Activated T-helper 1 cell treated with anti-CD3 and anti-CD28 coated beads, Interleukin-12 subunit alpha, Interleukin-12 subunit beta, Interleukin-2, Interleukin-4 antibody, amounts not matched to agents 30 ng/mL and 10 ng/mL and 1 ng/mL, durations not matched to agents 14 hours and 24 hours and 36 hours (primary cell): ENCODE results near the gene PPIF. TPM values are rescaled to one million over a fixed set of nuclear protein-coding genes. Genes with fewer than 3 reads are reported as not detected.
A peak's percentile ranks its signal among the peaks of the same experiment; 100 is the strongest.

Source experiments
- DNase-seq: peaks from one replicate; pipeline ENCODE4 v3.0.0; 2021; ENCODE audit warnings: low spot score
- H3K27ac Mint-ChIP-seq: one replicate; pipeline ENCODE4 v1.8.0; 2021; ENCODE audit warnings: mild to moderate bottlenecking, mixed read lengths
- H3K27me3 Mint-ChIP-seq: one replicate; pipeline ENCODE4 v1.8.0; 2022; ENCODE audit warnings: mild to moderate bottlenecking, moderate library complexity, mixed read lengths; ENCODE audit not compliant: insufficient read depth
- H3K36me3 Mint-ChIP-seq: one replicate; pipeline ENCODE4 v1.8.0; 2021; ENCODE audit warnings: low read depth, mixed read lengths
- H3K4me1 Mint-ChIP-seq: one replicate; pipeline ENCODE4 v1.8.0; 2021; ENCODE audit warnings: low read depth, mixed read lengths
- H3K4me3 Mint-ChIP-seq: one replicate; pipeline ENCODE4 v1.8.0; 2021; ENCODE audit warnings: mild to moderate bottlenecking, moderate library complexity, mixed read lengths
- H3K9me3 Mint-ChIP-seq: one replicate; pipeline ENCODE4 v1.8.0; 2021; ENCODE audit warnings: mixed read lengths
- intact Hi-C: fragments of 100-400 bp; cut with micrococcal nuclease; formaldehyde crosslinking; loops from one replicate; pipeline ENCODE4 v1.15.1; 2024
- total RNA-seq: library from RNA; stranded (reverse); gene quantifications from 2 replicates; pipeline ENCODE4 v1.2.3, GENCODE V29; 2022

The PPIF gene
- total RNA-seq, 1 donor from 2014 or later, result 155 TPM

GRCh38 chr10:79359816-79360498 is 12.7 kb downstream of the PPIF start:
- Mint-ChIP-seq H3K27ac (no peak overlapping the region), H3K27me3 (peaks cover 21% of the 10 kb centered on the region), H3K36me3 (peaks cover 22% of the 10 kb centered on the region), H3K4me1 (peaks cover 23% of the 10 kb centered on the region), H3K4me3 (no peak overlapping the region), H3K9me3 (no peaks in the 10 kb centered on the region)
- intact Hi-C loops, result no loop called here
- DNase-seq, result no peak

- no peaks in the 10 kb centered on the region for H3K9me3 Mint-ChIP-seq
- DNase-seq, result no peak
- intact Hi-C loops, result no loop called here
- peaks cover 16% of the 10 kb centered on the region for H3K4me1 Mint-ChIP-seq
- peaks cover 14% of the 10 kb centered on the region for H3K36me3 Mint-ChIP-seq
- peaks cover 26% of the 10 kb centered on the region for H3K27me3 Mint-ChIP-seq
- no peak overlapping the region for H3K27ac Mint-ChIP-seq
- H3K4me3 Mint-ChIP-seq, result no peak overlapping the region
Measured at GRCh38 chr10:79360499-79361342, 13.5 kb downstream of the PPIF start.

- H3K4me1 Mint-ChIP-seq, result peaks cover 9% of the 10 kb centered on the region
- no peak for DNase-seq
- H3K27me3 Mint-ChIP-seq, result peaks cover 34% of the 10 kb centered on the region
- intact Hi-C loops, result no loop called here
- no peak overlapping the region for H3K4me3 Mint-ChIP-seq
- peaks cover 6% of the 10 kb centered on the region for H3K36me3 Mint-ChIP-seq
- H3K27ac Mint-ChIP-seq, result peak overlapping the region; percentile 7
- no peaks in the 10 kb centered on the region for H3K9me3 Mint-ChIP-seq
Measured at GRCh38 chr10:79361726-79362397, 14.6 kb downstream of the PPIF start.

GRCh38 chr10:79367426-79368189 is 20.3 kb downstream of the PPIF start:
- Mint-ChIP-seq H3K27ac (no peak overlapping the region), H3K9me3 (no peaks in the 10 kb centered on the region), H3K4me3 (no peak overlapping the region), H3K4me1 (no peaks in the 10 kb centered on the region), H3K27me3 (peaks cover 61% of the 10 kb centered on the region), H3K36me3 (peaks cover 3% of the 10 kb centered on the region)
- intact Hi-C loops, result no loop called here
- DNase-seq, result no peak

GRCh38 chr10:79372871-79373270 is 25.6 kb downstream of the PPIF start:
- intact Hi-C loops, result loop anchor here (10.0 kb wide), 1 partner anchor 232 kb away; no protein-coding TSS in a partner anchor
- H3K36me3 Mint-ChIP-seq, result no peaks in the 10 kb centered on the region
- peaks cover 35% of the 10 kb centered on the region for H3K27me3 Mint-ChIP-seq
- no peak overlapping the region for H3K27ac Mint-ChIP-seq
- no peak overlapping the region for H3K4me3 Mint-ChIP-seq
- H3K4me1 Mint-ChIP-seq, result peaks cover 9% of the 10 kb centered on the region
- no peaks in the 10 kb centered on the region for H3K9me3 Mint-ChIP-seq
- DNase-seq, result no peak

GRCh38 chr10:79374312-79375191 is 27.3 kb downstream of the PPIF start:
- intact Hi-C loops, result loop anchor here (1.0 to 10.0 kb wide), 5 partner anchors 27 to 230 kb away; partner anchors contain the start of genes PPIF and ZCCHC24
- Mint-ChIP-seq H3K4me1 (peaks cover 9% of the 10 kb centered on the region), H3K4me3 (no peak overlapping the region), H3K9me3 (no peaks in the 10 kb centered on the region), H3K27ac (no peak overlapping the region), H3K27me3 (peaks cover 28% of the 10 kb centered on the region), H3K36me3 (no peaks in the 10 kb centered on the region)
- peak; percentile 55 for DNase-seq

- no peak overlapping the region for H3K27ac Mint-ChIP-seq
Measured at GRCh38 chr10:79375321-79376077, 28.2 kb downstream of the PPIF start.

GRCh38 chr10:79376078-79376628 is 28.9 kb downstream of the PPIF start:
- intact Hi-C loops, result loop anchor here (10.0 kb wide), 1 partner anchor 229 kb away; no protein-coding TSS in a partner anchor
- Mint-ChIP-seq H3K36me3 (no peaks in the 10 kb centered on the region), H3K4me1 (peaks cover 9% of the 10 kb centered on the region), H3K27ac (no peak overlapping the region), H3K4me3 (no peak overlapping the region), H3K27me3 (peaks cover 24% of the 10 kb centered on the region), H3K9me3 (no peaks in the 10 kb centered on the region)
- DNase-seq, result no peak

More at GRCh38 chr10:79375321-79376077, 28.2 kb downstream of the PPIF start:
- no peak for DNase-seq
- H3K9me3 Mint-ChIP-seq, result no peaks in the 10 kb centered on the region
- H3K4me3 Mint-ChIP-seq, result no peak overlapping the region
- H3K36me3 Mint-ChIP-seq, result no peaks in the 10 kb centered on the region
- peaks cover 25% of the 10 kb centered on the region for H3K27me3 Mint-ChIP-seq
- intact Hi-C loops, result loop anchor here (10.0 kb wide), 1 partner anchor 229 kb away; no protein-coding TSS in a partner anchor
- H3K4me1 Mint-ChIP-seq, result peaks cover 9% of the 10 kb centered on the region

- H3K27me3 Mint-ChIP-seq, result peaks cover 17% of the 10 kb centered on the region
- intact Hi-C loops, result loop anchor here (10.0 kb wide), 1 partner anchor 228 kb away; no protein-coding TSS in a partner anchor
- DNase-seq, result no peak
- no peak overlapping the region for H3K27ac Mint-ChIP-seq
- H3K4me1 Mint-ChIP-seq, result peaks cover 9% of the 10 kb centered on the region
- H3K9me3 Mint-ChIP-seq, result no peaks in the 10 kb centered on the region
- no peaks in the 10 kb centered on the region for H3K36me3 Mint-ChIP-seq
- no peak overlapping the region for H3K4me3 Mint-ChIP-seq
Measured at GRCh38 chr10:79376751-79377556, 29.7 kb downstream of the PPIF start.

- no peaks in the 10 kb centered on the region for H3K36me3 Mint-ChIP-seq
- no peaks in the 10 kb centered on the region for H3K9me3 Mint-ChIP-seq
- no peak for DNase-seq
- H3K27ac Mint-ChIP-seq, result no peak overlapping the region
- peaks cover 8% of the 10 kb centered on the region for H3K27me3 Mint-ChIP-seq
- peaks cover 9% of the 10 kb centered on the region for H3K4me1 Mint-ChIP-seq
- H3K4me3 Mint-ChIP-seq, result no peak overlapping the region
- intact Hi-C loops, result loop anchor here (10.0 kb wide), 1 partner anchor 227 kb away; no protein-coding TSS in a partner anchor
Measured at GRCh38 chr10:79377557-79378382, 30.5 kb downstream of the PPIF start.
